Fibroblast of villous mesenchyme (primary cell): ENCODE results near the gene PUM2. TPM values are rescaled to one million over a fixed set of nuclear protein-coding genes. Genes with fewer than 3 reads are reported as not detected.
"Not testable (repeated sequence)": the region's sequence is repeated elsewhere in the genome, so short reads cannot be mapped to it uniquely, and the experiment has no call there.

Experiments
- DNase-seq: peaks from one replicate; pipeline ENCODE4 v3.0.0-alpha.2; 2010; ENCODE audit warnings: low read depth
- H3K4me3 ChIP-seq: 2 replicates; pipeline ENCODE4 v1.5.1; 2011; ENCODE audit warnings: low read depth, mild to moderate bottlenecking, low read length
- total RNA-seq: library from RNA; depleted of rRNA; stranded (reverse); fragments of >200 nt; gene quantifications from 2 replicates; pipeline ENCODE4 v1.2.3, GENCODE V29; 2012
- TF ChIP-seq, protein P1 (sequence below): IDR thresholded peaks from 2 replicates; pipeline ENCODE4 v1.5.1; 2012; ENCODE audit warnings: low read depth, mild to moderate bottlenecking, low read length; ENCODE audit not compliant: insufficient read depth

PUM2 gene
- total RNA-seq, 1 donor: 56.1 TPM

DNA sequence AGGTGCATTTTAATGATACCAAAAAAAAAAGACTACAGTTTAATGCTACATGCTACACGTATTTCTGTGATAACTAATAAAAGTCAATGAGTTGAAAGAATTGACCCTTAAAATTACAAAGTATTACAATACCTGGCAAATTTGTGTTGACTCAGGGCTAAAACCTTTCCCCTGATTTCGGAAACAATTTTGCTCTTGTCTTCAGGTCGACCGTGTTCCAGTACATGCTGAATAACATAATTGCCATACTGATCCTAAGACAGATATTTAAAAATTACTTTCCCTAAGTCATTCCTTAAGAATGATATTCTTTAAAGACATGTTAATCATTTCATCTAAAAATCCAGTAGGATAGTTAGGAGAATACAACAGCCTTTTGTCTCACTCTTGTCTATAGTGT is 95.9 kb downstream of the PUM2 start:
- no peak for DNase-seq
- no peak overlapping the region for H3K4me3 ChIP-seq
- TF ChIP-seq, protein P1, sequence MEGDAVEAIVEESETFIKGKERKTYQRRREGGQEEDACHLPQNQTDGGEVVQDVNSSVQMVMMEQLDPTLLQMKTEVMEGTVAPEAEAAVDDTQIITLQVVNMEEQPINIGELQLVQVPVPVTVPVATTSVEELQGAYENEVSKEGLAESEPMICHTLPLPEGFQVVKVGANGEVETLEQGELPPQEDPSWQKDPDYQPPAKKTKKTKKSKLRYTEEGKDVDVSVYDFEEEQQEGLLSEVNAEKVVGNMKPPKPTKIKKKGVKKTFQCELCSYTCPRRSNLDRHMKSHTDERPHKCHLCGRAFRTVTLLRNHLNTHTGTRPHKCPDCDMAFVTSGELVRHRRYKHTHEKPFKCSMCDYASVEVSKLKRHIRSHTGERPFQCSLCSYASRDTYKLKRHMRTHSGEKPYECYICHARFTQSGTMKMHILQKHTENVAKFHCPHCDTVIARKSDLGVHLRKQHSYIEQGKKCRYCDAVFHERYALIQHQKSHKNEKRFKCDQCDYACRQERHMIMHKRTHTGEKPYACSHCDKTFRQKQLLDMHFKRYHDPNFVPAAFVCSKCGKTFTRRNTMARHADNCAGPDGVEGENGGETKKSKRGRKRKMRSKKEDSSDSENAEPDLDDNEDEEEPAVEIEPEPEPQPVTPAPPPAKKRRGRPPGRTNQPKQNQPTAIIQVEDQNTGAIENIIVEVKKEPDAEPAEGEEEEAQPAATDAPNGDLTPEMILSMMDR: no peak

GRCh38 chr2:20250436-20250835 is 100.2 kb downstream of the PUM2 start:
- TF ChIP-seq, protein P1: no peak
- no peak for DNase-seq
- no peak overlapping the region for H3K4me3 ChIP-seq

DNA sequence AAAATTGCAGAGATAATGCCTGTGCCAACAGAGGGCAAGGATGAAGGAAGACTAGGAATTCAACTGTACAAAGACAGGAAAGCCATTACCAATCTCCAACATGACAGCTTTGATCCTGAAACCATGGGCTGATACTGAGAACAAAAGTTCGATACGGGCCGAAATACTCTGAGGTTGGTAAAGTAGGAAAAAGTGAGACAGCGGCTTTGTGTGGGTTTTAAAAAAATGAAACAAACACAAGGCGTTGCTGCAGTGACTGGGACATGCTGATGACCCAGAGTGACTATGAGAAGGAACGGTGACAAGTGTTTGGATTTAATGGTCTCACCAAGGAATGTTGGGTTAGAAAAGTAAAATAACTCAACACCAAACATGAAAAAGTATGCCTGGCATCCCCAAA is 101.5 kb downstream of the PUM2 start:
- H3K4me3 ChIP-seq: no peak overlapping the region
- TF ChIP-seq, protein P1: no peak
- no peak for DNase-seq

DNA sequence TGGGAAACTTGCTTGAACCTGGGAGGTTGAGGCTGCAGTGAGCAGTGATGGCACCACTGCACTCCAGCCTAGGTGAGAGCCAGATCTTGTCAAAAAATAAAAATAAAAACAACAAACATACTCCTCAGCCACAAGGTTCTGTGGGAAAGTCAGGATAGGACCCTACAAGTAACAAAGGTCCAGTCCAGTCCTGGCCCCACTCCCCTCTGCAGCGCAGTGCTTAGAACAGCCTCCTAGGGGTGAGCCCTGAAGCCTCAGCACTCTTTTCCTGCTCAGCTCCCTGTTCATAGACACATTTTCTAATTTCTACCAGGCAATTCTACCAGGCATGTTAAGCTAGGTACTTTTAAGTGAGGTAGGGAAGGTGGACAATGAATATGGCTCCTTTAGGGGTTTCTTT is 103.6 kb downstream of the PUM2 start:
- DNase-seq: no peak
- H3K4me3 ChIP-seq: no peak overlapping the region
- TF ChIP-seq, protein P1: no peak

DNA sequence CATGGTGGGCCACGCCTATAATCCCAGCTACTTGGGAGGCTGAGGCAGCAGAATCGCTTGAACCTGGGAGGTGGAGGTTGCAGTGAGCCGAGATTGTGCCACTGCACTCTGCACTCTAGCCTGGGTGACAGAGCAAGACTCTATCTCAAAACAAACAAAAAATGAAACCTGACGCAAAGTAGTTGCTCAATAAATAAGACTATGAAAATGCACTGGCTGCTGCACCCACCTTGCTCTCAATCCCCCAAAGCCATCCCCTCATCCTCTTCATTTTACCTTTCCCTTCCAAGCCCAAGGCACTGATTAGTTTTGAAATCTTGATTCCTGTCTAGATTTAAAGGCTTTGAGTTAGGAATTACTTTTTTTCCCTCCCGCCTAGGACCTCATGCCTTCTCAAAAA is 107.0 kb downstream of the PUM2 start:
- H3K4me3 ChIP-seq, DNase-seq: not testable (repeated sequence)

- no peak for DNase-seq
- no peak overlapping the region for H3K4me3 ChIP-seq
- TF ChIP-seq, protein P1: no peak
Measured at GRCh38 chr2:20242727-20243377, 107.8 kb downstream of the PUM2 start.

DNA sequence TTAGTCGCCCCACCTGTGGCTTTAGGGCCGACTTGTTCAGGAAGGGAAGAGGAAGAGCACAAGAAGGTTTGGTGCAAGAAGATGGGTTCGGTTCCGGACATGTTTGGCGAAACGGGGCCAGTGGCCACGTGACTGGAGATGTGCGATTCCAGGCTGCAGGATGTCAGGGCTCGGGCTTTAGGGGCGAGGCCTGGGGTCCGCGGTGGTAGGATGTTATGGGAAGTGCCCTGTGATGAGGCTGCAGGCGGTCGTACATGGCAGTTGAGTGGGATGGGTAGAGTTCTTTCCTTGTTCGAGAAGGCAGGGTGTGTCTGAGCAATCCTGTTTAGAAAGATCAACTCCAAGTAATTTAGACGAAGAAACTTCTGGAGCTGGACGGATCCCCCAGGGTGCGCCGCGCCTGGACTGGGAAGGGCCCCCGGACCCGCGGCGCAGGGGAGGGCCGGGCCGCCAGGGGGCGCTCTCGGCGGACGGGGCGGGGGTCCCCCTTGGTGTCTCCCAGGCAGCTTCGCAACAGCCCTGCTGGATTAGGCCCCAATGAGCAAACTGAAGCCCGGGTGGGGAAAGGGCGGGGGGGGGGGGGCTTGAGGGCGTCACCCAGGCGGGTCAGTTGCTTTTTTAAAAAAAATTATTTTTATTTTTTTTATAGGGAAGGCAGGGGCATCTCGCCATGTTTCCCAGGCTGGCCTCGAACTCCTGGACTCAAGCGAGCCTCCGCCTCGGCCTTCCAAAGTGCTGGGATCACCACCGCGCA is 108.5 kb downstream of the PUM2 start:
- TF ChIP-seq, protein P1: peak; percentile 56

DNA sequence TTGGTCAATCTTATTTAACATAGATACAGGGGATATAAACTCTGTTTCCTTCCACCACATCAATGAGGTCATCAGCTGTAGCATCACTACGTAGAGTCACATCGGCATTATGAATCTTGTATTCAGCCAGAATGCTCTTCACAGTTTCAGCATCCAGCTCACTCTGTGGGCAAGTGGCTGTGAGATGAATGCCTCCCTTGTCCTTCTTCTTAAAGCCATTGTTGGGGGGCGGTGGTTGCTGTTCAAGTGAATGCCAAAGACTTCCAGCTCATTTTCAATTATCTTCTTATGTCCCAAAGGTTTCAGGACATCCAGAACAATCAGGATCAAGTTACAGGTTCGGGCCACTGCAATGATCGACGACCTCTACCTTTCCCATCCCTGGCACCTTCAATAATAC is 110.4 kb downstream of the PUM2 start:
- not testable (repeated sequence) for DNase-seq, H3K4me3 ChIP-seq

More for the DNA sequence above, 108.5 kb downstream of the PUM2 start:
- no peak for DNase-seq
- no peak overlapping the region for H3K4me3 ChIP-seq
